NCI-H2171 (cell line): ENCODE measurements around the gene SLC2A6.

Experiments
- DNase-seq: peaks from one replicate; lab custom pipeline; 2025; lab: John Stamatoyannopoulos, UW

Gene SLC2A6

GRCh38 chr9:133496861-133497842, 18.3 kb upstream of the SLC2A6 start:
- DNase-seq, result no peak

- DNase-seq, result no peak
These were observed 16.7 kb upstream of the SLC2A6 start for GRCh38 chr9:133495327-133496293.

- no peak for DNase-seq
These were observed 15.9 kb upstream of the SLC2A6 start for GRCh38 chr9:133494636-133495326.

GRCh38 chr9:133493845-133494540, 15.1 kb upstream of the SLC2A6 start:
- DNase-seq, result no peak

GRCh38 chr9:133493428-133493827, 14.5 kb upstream of the SLC2A6 start:
- DNase-seq, result no peak

GRCh38 chr9:133492061-133493021, 13.4 kb upstream of the SLC2A6 start:
- peak; percentile 32 for DNase-seq

GRCh38 chr9:133491656-133491925, 12.7 kb upstream of the SLC2A6 start:
- no peak for DNase-seq

- no peak for DNase-seq
These were observed 12.2 kb upstream of the SLC2A6 start for GRCh38 chr9:133490865-133491655.

- no peak for DNase-seq
These were observed 11.3 kb upstream of the SLC2A6 start for GRCh38 chr9:133490201-133490681.

- DNase-seq, result no peak
These were observed 10.6 kb upstream of the SLC2A6 start for GRCh38 chr9:133489253-133490190.

- no peak for DNase-seq
These were observed 9.9 kb upstream of the SLC2A6 start for GRCh38 chr9:133488686-133489252.

- no peak for DNase-seq
These were observed 8.4 kb upstream of the SLC2A6 start for GRCh38 chr9:133487331-133487725.

GRCh38 chr9:133485531-133486260, 6.8 kb upstream of the SLC2A6 start:
- no peak for DNase-seq

- DNase-seq, result no peak
These were observed 6.0 kb upstream of the SLC2A6 start for GRCh38 chr9:133484671-133485437.

GRCh38 chr9:133483611-133484010, 4.7 kb upstream of the SLC2A6 start:
- DNase-seq, result no peak
